PC-3 (cell line): Measurements from ENCODE around the gene CCM2. TPM values are rescaled to one million over a fixed set of nuclear protein-coding genes. Genes with fewer than 3 reads are reported as not detected.

Source experiments
- ATAC-seq: fragments of 200-7000 bp; cut with Tn5 transposase; 2 replicates; pipeline ENCODE4 v1.9.1; 2020; ENCODE audit warnings: mild to moderate bottlenecking, moderate library complexity
- BruUV-seq: library from RNA; stranded (reverse); fragments of 400-500 nt; replicated peaks from 2 replicates; lab custom pipeline; 2021; lab: Mats Ljungman, UMichigan
- CTCF ChIA-PET: fragments of 300-600 bp; sonication (Branson Sonifier 250); formaldehyde crosslinking; loops from one replicate; lab custom pipeline; 2022; ENCODE audit warnings: antibody characterized with exemption; lab: Charles Lee
- POLR2A ChIA-PET: fragments of 300-600 bp; sonication (Branson Sonifier 250); formaldehyde crosslinking; loops from one replicate; lab custom pipeline; 2022; ENCODE audit warnings: antibody characterized with exemption; ENCODE audit not compliant: unreplicated experiment; lab: Charles Lee
- DNase-seq: peaks from one replicate; pipeline ENCODE4 v3.0.0-alpha.2; 2015
- H2AFZ ChIP-seq: fragments of 300-600 bp; sonication (generic); 2 replicates; pipeline ENCODE4 v1.6.0; 2016; ENCODE audit warnings: antibody characterized with exemption, low read length
- H3F3A ChIP-seq: fragments of 300-600 bp; sonication (generic); one replicate; pipeline ENCODE4 v1.6.0; 2017; ENCODE audit warnings: antibody characterized with exemption, low read length, control low read depth, mild to moderate bottlenecking; ENCODE audit not compliant: unreplicated experiment
- H3K27ac ChIP-seq: fragments of 300-600 bp; sonication (generic); 2 replicates; pipeline ENCODE4 v1.5.1; 2016; ENCODE audit warnings: mild to moderate bottlenecking, low read length
- H3K27me3 ChIP-seq: fragments of 300-600 bp; sonication (generic); 2 replicates; pipeline ENCODE4 v1.6.1; 2016; ENCODE audit warnings: low read length, mixed read lengths
- H3K36me3 ChIP-seq: fragments of 300-600 bp; sonication (generic); 2 replicates; pipeline ENCODE4 v1.6.1; 2016; ENCODE audit warnings: low read depth, mixed run types, low read length, mixed read lengths
- H3K4me1 ChIP-seq: fragments of 300-600 bp; sonication (generic); 2 replicates; pipeline ENCODE4 v1.5.1; 2016; ENCODE audit warnings: low read length; ENCODE audit not compliant: insufficient read depth
- H3K4me2 ChIP-seq: fragments of 300-600 bp; sonication (generic); 2 replicates; pipeline ENCODE4 v1.6.0; 2016; ENCODE audit warnings: low read length
- H3K4me3 ChIP-seq: fragments of 300-600 bp; sonication (generic); 2 replicates; pipeline ENCODE4 v1.5.1; 2016; ENCODE audit warnings: mild to moderate bottlenecking, low read length, mixed read lengths
- H3K79me2 ChIP-seq: fragments of 300-600 bp; sonication (generic); 2 replicates; pipeline ENCODE4 v1.6.1; 2017; ENCODE audit warnings: low read length, mixed read lengths
- H3K9ac ChIP-seq: fragments of 300-600 bp; sonication (generic); 2 replicates; pipeline ENCODE4 v1.6.0; 2016; ENCODE audit warnings: mild to moderate bottlenecking, low read length
- H3K9me2 ChIP-seq: fragments of 300-600 bp; sonication (generic); replicated peaks from 2 replicates; pipeline ENCODE4 v1.6.1; 2016; ENCODE audit warnings: mixed run types, low read length, mixed read lengths
- H3K9me3 ChIP-seq: fragments of 300-600 bp; sonication (generic); 2 replicates; pipeline ENCODE4 v1.6.1; 2016; ENCODE audit warnings: low read length, mixed read lengths
- H4K20me1 ChIP-seq: fragments of 300-600 bp; sonication (generic); 2 replicates; pipeline ENCODE4 v1.6.1; 2016; ENCODE audit warnings: low read length, mixed read lengths
- EZH2 ChIP-seq: fragments of 300-600 bp; sonication (generic); IDR thresholded peaks from one replicate; pipeline ENCODE4 v1.6.1; 2017; ENCODE audit warnings: antibody characterized with exemption, mild to moderate bottlenecking, low read length; ENCODE audit not compliant: unreplicated experiment
- EZH2phosphoT487 ChIP-seq: fragments of 300-600 bp; sonication (generic); IDR thresholded peaks from 2 replicates; pipeline ENCODE4 v1.6.1; 2018; ENCODE audit warnings: mild to moderate bottlenecking, antibody characterized with exemption, low read length, borderline replicate concordance
- intact Hi-C: fragments of 100-400 bp; cut with micrococcal nuclease; formaldehyde crosslinking; loops from 2 replicates; pipeline ENCODE4 v1.9.0; 2023
- total RNA-seq: library from RNA; depleted of rRNA; stranded (reverse); fragments of >200 nt; gene quantifications from 2 replicates; pipeline ENCODE4 v1.2.3, GENCODE V29; 2014
- TF ChIP-seq, protein P1 (sequence below): fragments of 300-600 bp; sonication (generic); conservative IDR thresholded peaks from 2 replicates; pipeline ENCODE4 v1.5.1; 2017; ENCODE audit warnings: antibody characterized with exemption, low read depth, mild to moderate bottlenecking, low read length

Gene CCM2
- total RNA-seq, 1 experiment from 2014 or later = 56.6 TPM

DNA sequence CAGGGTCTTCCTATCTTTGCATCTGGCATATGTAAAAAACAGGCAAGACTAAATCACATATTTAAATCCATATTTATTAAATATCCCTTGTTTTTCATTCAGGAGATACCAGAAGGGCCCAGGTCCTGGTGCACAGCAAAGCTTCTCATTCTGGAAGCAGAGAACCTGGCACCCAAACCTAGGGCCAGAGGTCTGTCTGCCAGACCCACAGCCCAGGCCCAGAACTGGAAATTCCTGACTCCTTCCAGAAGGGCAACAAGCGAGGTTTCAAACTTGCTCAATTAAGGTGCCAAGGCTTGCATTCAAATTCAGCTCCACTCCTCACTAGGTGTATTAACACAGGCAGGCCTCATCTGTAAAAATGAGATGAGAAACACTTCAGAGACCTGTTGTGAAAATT, 17.0 kb upstream of the CCM2 start:
- Histone ChIP-seq H3K36me3 (peaks cover 37% of the 10 kb centered on the region), H3K4me1 (peaks cover 19% of the 10 kb centered on the region), H3K79me2 (peaks cover 39% of the 10 kb centered on the region), H3K27ac (no peak overlapping the region), H3K9ac (no peak overlapping the region), H2AFZ (no peak overlapping the region), H3K9me3 (no peaks in the 10 kb centered on the region), H3F3A (peaks cover 13% of the 10 kb centered on the region), H3K4me2 (no peak overlapping the region), H3K27me3 (no peaks in the 10 kb centered on the region), H3K9me2 (no peaks in the 10 kb centered on the region), H3K4me3 (no peak overlapping the region), H4K20me1 (peaks cover 35% of the 10 kb centered on the region)
- POLR2A ChIA-PET = no interaction called here
- CTCF ChIA-PET = no interaction called here
- TF ChIP-seq EZH2phosphoT487 = no peak
- TF ChIP-seq, protein P1, sequence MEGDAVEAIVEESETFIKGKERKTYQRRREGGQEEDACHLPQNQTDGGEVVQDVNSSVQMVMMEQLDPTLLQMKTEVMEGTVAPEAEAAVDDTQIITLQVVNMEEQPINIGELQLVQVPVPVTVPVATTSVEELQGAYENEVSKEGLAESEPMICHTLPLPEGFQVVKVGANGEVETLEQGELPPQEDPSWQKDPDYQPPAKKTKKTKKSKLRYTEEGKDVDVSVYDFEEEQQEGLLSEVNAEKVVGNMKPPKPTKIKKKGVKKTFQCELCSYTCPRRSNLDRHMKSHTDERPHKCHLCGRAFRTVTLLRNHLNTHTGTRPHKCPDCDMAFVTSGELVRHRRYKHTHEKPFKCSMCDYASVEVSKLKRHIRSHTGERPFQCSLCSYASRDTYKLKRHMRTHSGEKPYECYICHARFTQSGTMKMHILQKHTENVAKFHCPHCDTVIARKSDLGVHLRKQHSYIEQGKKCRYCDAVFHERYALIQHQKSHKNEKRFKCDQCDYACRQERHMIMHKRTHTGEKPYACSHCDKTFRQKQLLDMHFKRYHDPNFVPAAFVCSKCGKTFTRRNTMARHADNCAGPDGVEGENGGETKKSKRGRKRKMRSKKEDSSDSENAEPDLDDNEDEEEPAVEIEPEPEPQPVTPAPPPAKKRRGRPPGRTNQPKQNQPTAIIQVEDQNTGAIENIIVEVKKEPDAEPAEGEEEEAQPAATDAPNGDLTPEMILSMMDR = no peak
- TF ChIP-seq EZH2 = no peak
- BruUV-seq = no TSS peak
- intact Hi-C loops = no loop called here
- ATAC-seq (no peak), DNase-seq (no peak)

DNA sequence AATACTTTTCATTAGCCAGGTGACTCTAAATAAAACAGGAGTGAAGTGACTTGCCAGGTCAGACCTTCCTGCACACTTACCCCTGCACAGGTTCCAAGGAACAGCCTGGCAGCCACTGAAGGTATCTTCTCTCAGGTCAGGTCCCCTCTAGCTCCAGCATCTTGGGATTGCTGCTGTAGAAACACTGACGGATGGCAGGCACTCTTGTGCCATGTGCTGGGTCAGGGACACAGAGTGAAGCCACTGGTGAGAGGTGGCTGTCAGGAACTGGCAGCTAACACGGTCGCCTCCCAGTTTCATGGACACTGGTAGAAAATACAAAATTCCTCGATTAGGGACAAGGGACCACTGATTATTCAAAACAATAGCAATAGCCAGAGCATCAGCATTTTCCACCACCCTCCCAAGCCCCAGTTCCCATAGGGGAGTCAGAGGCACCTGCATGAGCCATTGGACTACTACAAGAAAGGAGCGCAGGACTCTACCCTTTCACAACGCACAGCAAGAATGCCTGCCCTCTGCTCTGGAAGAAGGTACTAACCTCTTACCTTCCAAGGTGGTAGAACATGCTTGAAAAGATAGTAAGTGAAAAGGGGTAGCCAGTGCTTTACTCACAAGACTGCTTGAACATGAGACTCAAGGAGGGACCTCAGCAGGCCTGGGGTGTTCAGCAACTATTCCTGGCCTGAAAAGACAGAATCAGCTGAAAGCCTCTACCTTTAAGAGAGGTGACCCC, 16.1 kb upstream of the CCM2 start:
- CTCF ChIA-PET = no interaction called here
- BruUV-seq = no TSS peak
- peaks cover 13% of the 10 kb centered on the region for H3F3A ChIP-seq
- POLR2A ChIA-PET = no interaction called here
- H3K4me1 ChIP-seq = peaks cover 19% of the 10 kb centered on the region
- no peaks in the 10 kb centered on the region for H3K27me3 ChIP-seq
- ATAC-seq (no peak), DNase-seq (no peak)
- no peak for TF ChIP-seq EZH2
- TF ChIP-seq EZH2phosphoT487 = no peak
- TF ChIP-seq, protein P1 = no peak
- H3K4me3 ChIP-seq = peak overlapping the region; percentile 92
- H4K20me1 ChIP-seq = peaks cover 35% of the 10 kb centered on the region
- no peak overlapping the region for H3K9ac ChIP-seq
- H3K9me2 ChIP-seq = no peaks in the 10 kb centered on the region
- no peaks in the 10 kb centered on the region for H3K9me3 ChIP-seq
- H2AFZ ChIP-seq = no peak overlapping the region
- no peak overlapping the region for H3K27ac ChIP-seq
- peaks cover 39% of the 10 kb centered on the region for H3K79me2 ChIP-seq
- peaks cover 37% of the 10 kb centered on the region for H3K36me3 ChIP-seq
- peak overlapping the region; percentile 99 for H3K4me2 ChIP-seq
- intact Hi-C loops = no loop called here

DNA sequence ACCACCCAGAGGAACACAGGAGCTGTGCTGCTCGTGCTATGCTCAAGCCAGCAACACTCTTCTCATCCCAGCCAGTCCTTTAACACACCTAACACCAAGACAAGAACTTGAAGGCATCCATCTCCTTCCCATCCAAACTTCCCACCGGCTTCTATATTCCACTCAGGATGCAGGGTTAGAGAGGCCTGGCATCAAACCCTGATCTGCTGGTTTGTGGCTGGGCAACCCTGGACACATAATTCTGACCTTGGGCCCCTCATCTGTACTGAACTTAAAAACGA, 15.6 kb upstream of the CCM2 start:
- DNase-seq (no peak), ATAC-seq (no peak)
- POLR2A ChIA-PET = no interaction called here
- no peaks in the 10 kb centered on the region for H3K27me3 ChIP-seq
- peaks cover 37% of the 10 kb centered on the region for H3K36me3 ChIP-seq
- H3K4me3 ChIP-seq = peak overlapping the region; percentile 92
- H3K79me2 ChIP-seq = peaks cover 39% of the 10 kb centered on the region
- H3K27ac ChIP-seq = no peak overlapping the region
- peaks cover 19% of the 10 kb centered on the region for H3K4me1 ChIP-seq
- CTCF ChIA-PET = no interaction called here
- peaks cover 35% of the 10 kb centered on the region for H4K20me1 ChIP-seq
- intact Hi-C loops = no loop called here
- no peaks in the 10 kb centered on the region for H3K9me2 ChIP-seq
- H3K9ac ChIP-seq = peak overlapping the region; percentile 99; the same call in 1 of the 2 replicates
- no peak overlapping the region for H2AFZ ChIP-seq
- BruUV-seq = no TSS peak
- TF ChIP-seq, protein P1 = no peak
- TF ChIP-seq EZH2 (no peak), EZH2phosphoT487 (no peak)
- peak overlapping the region; percentile 99 for H3K4me2 ChIP-seq
- no peaks in the 10 kb centered on the region for H3K9me3 ChIP-seq
- H3F3A ChIP-seq = peaks cover 13% of the 10 kb centered on the region
